ENCODE data around the gene KIF1B. TPM values are rescaled to one million over a fixed set of nuclear protein-coding genes. Genes with fewer than 3 reads are reported as not detected.
"Not testable (repeated sequence)": the region's sequence is repeated elsewhere in the genome, so short reads cannot be mapped to it uniquely, and the experiment has no call there.

The KIF1B gene
- polyA plus RNA-seq, 3 donors from 2014 or later, result 1.2 to 2.4 (median 1.8) TPM

- H3K4me1 Mint-ChIP-seq, result peaks cover 0 to 2% of the 10 kb centered on the region in 2 donors
- H3K27ac Mint-ChIP-seq, result peak overlapping the region in 1 of 6 donors; percentile 22
- H3K4me3 Mint-ChIP-seq, result no peak overlapping the region
- peaks cover 0 to 3% (median 0%) of the 10 kb centered on the region in 3 donors for H3K36me3 Mint-ChIP-seq
- DNase-seq, result no peak
- peaks cover 0 to 3% (median 2%) of the 10 kb centered on the region in 3 donors for H3K27me3 Mint-ChIP-seq (ENCODE audit: low read depth in 3 of 3)
- no peaks in the 10 kb centered on the region for H3K9me3 Mint-ChIP-seq
These were observed 21.8 kb downstream of the KIF1B start for GRCh38 chr1:10232163-10232562.

GRCh38 chr1:10236405-10237156 is 26.2 kb downstream of the KIF1B start:
- no peak for DNase-seq
- Mint-ChIP-seq H3K9me3 (no peaks in the 10 kb centered on the region), H3K27me3 (ENCODE audit: low read depth in 3 of 3) (peaks cover 0 to 2% (median 0%) of the 10 kb centered on the region in 3 donors), H3K4me1 (peaks cover 0 to under 1% of the 10 kb centered on the region in 2 donors), H3K36me3 (peaks cover 0 to 3% (median 0%) of the 10 kb centered on the region in 3 donors), H3K27ac (peak overlapping the region in 1 of 6 donors; percentile 12), H3K4me3 (no peak overlapping the region)

- H3K36me3 Mint-ChIP-seq, result peaks cover 0 to 3% (median 0%) of the 10 kb centered on the region in 3 donors
- no peak overlapping the region for H3K27ac Mint-ChIP-seq
- H3K9me3 Mint-ChIP-seq, result no peaks in the 10 kb centered on the region
- DNase-seq, result no peak
- peaks cover 0 to 2% (median 0%) of the 10 kb centered on the region in 3 donors for H3K27me3 Mint-ChIP-seq (ENCODE audit: low read depth in 3 of 3)
- no peak overlapping the region for H3K4me3 Mint-ChIP-seq
- peaks cover 3 to 5% of the 10 kb centered on the region in 2 donors for H3K4me1 Mint-ChIP-seq
These were observed 26.8 kb downstream of the KIF1B start for GRCh38 chr1:10237157-10237539.

- Mint-ChIP-seq H3K36me3 (peaks cover 0 to 2% (median 0%) of the 10 kb centered on the region in 3 donors), H3K27me3 (ENCODE audit: low read depth in 3 of 3) (peaks cover 0 to 3% (median 1%) of the 10 kb centered on the region in 3 donors), H3K27ac (no peak overlapping the region), H3K4me1 (peaks cover 9 to 12% of the 10 kb centered on the region in 2 donors), H3K4me3 (no peak overlapping the region), H3K9me3 (no peaks in the 10 kb centered on the region)
- DNase-seq, result no peak
These were observed 31.8 kb downstream of the KIF1B start for GRCh38 chr1:10242135-10242534.

GRCh38 chr1:10242811-10243210 is 32.4 kb downstream of the KIF1B start:
- peaks cover 9 to 12% of the 10 kb centered on the region in 2 donors for H3K4me1 Mint-ChIP-seq
- peaks cover 0 to 2% (median 1%) of the 10 kb centered on the region in 3 donors for H3K27me3 Mint-ChIP-seq (ENCODE audit: low read depth in 3 of 3)
- H3K4me3 Mint-ChIP-seq, result peak overlapping the region in 2 of 5 donors; percentile 8 to 33
- peaks cover 0 to 2% (median 0%) of the 10 kb centered on the region in 3 donors for H3K36me3 Mint-ChIP-seq
- H3K27ac Mint-ChIP-seq, result peak overlapping the region in 5 of 6 donors; percentile 27 to 81 (median 46)
- no peaks in the 10 kb centered on the region for H3K9me3 Mint-ChIP-seq
- peak in 1 of 3 donors; percentile 2 for DNase-seq

GRCh38 chr1:10245674-10246073 is 35.3 kb downstream of the KIF1B start:
- no peak for DNase-seq
- H3K4me3 Mint-ChIP-seq, result no peak overlapping the region
- no peaks in the 10 kb centered on the region for H3K9me3 Mint-ChIP-seq
- peaks cover 9 to 12% of the 10 kb centered on the region in 2 donors for H3K4me1 Mint-ChIP-seq
- peaks cover 0 to 2% (median 0%) of the 10 kb centered on the region in 3 donors for H3K36me3 Mint-ChIP-seq
- H3K27ac Mint-ChIP-seq, result no peak overlapping the region
- H3K27me3 Mint-ChIP-seq (ENCODE audit: low read depth in 3 of 3), result peaks cover 0 to 2% (median 2%) of the 10 kb centered on the region in 3 donors

GRCh38 chr1:10249808-10250457 is 39.6 kb downstream of the KIF1B start:
- Mint-ChIP-seq H3K4me3 (no peak overlapping the region), H3K36me3 (no peaks in the 10 kb centered on the region)

GRCh38 chr1:10250663-10251062 is 40.3 kb downstream of the KIF1B start:
- Mint-ChIP-seq H3K27me3 (ENCODE audit: low read depth in 3 of 3) (peaks cover 0 to 3% (median 1%) of the 10 kb centered on the region in 3 donors), H3K9me3 (no peaks in the 10 kb centered on the region), H3K27ac (no peak overlapping the region), H3K36me3 (no peaks in the 10 kb centered on the region), H3K4me1 (no peaks in the 10 kb centered on the region), H3K4me3 (no peak overlapping the region)
- no peak for DNase-seq

More at GRCh38 chr1:10249808-10250457, 39.6 kb downstream of the KIF1B start:
- no peak overlapping the region for H3K27ac Mint-ChIP-seq
- no peaks in the 10 kb centered on the region for H3K9me3 Mint-ChIP-seq
- no peak for DNase-seq
- H3K4me1 Mint-ChIP-seq, result no peaks in the 10 kb centered on the region
- H3K27me3 Mint-ChIP-seq (ENCODE audit: low read depth in 3 of 3), result peaks cover 0 to 3% (median 1%) of the 10 kb centered on the region in 3 donors

- H3K4me3 Mint-ChIP-seq; H3K4me1 Mint-ChIP-seq; H3K27me3 Mint-ChIP-seq (ENCODE audit: low read depth in 3 of 3); H3K36me3 Mint-ChIP-seq; H3K27ac Mint-ChIP-seq; H3K9me3 Mint-ChIP-seq; DNase-seq: not testable (repeated sequence)
These were observed 41.1 kb downstream of the KIF1B start for GRCh38 chr1:10251325-10252108.

GRCh38 chr1:10252508-10252907 is 42.1 kb downstream of the KIF1B start:
- Mint-ChIP-seq H3K27me3 (ENCODE audit: low read depth in 3 of 3) (peaks cover 0 to 3% (median 1%) of the 10 kb centered on the region in 3 donors), H3K27ac (no peak overlapping the region)
- DNase-seq, result no peak

GRCh38 chr1:10253149-10253548 is 42.8 kb downstream of the KIF1B start:
- Mint-ChIP-seq H3K4me1 (no peaks in the 10 kb centered on the region), H3K9me3 (no peaks in the 10 kb centered on the region), H3K36me3 (peaks cover 0 to 4% (median 0%) of the 10 kb centered on the region in 3 donors), H3K27me3 (ENCODE audit: low read depth in 3 of 3) (peaks cover 0 to 4% (median 0%) of the 10 kb centered on the region in 3 donors), H3K27ac (no peak overlapping the region), H3K4me3 (no peak overlapping the region)
- no peak for DNase-seq

More at GRCh38 chr1:10252508-10252907, 42.1 kb downstream of the KIF1B start:
- Mint-ChIP-seq H3K36me3 (peaks cover 0 to 4% (median 0%) of the 10 kb centered on the region in 3 donors), H3K4me3 (no peak overlapping the region), H3K4me1 (no peaks in the 10 kb centered on the region), H3K9me3 (no peaks in the 10 kb centered on the region)

- Mint-ChIP-seq H3K4me3 (no peak overlapping the region), H3K36me3 (peaks cover 0 to 4% (median 4%) of the 10 kb centered on the region in 3 donors), H3K9me3 (no peaks in the 10 kb centered on the region), H3K27me3 (ENCODE audit: low read depth in 3 of 3) (peaks cover 0 to 4% (median 0%) of the 10 kb centered on the region in 3 donors), H3K27ac (no peak overlapping the region), H3K4me1 (no peaks in the 10 kb centered on the region)
- no peak for DNase-seq
These were observed 43.4 kb downstream of the KIF1B start for GRCh38 chr1:10253755-10254154.

GRCh38 chr1:10257851-10258250 is 47.5 kb downstream of the KIF1B start:
- Mint-ChIP-seq H3K27me3 (ENCODE audit: low read depth in 3 of 3) (peaks cover 0 to 2% (median 0%) of the 10 kb centered on the region in 3 donors), H3K9me3 (no peaks in the 10 kb centered on the region), H3K27ac (peak overlapping the region in 1 of 6 donors; percentile 55), H3K4me1 (no peaks in the 10 kb centered on the region), H3K4me3 (no peak overlapping the region), H3K36me3 (peaks cover 0 to 11% (median 9%) of the 10 kb centered on the region in 3 donors)
- DNase-seq, result no peak

Measured in immature natural killer cell (primary cell).